ENCODE results near the gene CDH24. TPM values are rescaled to one million over a fixed set of nuclear protein-coding genes. Genes with fewer than 3 reads are reported as not detected.

Gene CDH24
- total and polyA plus RNA-seq, 2 of the 13 experiments (the other 11 are each of a cell fraction or from before 2014, with no cell fraction given): 0.69 to 0.99 TPM

DNA sequence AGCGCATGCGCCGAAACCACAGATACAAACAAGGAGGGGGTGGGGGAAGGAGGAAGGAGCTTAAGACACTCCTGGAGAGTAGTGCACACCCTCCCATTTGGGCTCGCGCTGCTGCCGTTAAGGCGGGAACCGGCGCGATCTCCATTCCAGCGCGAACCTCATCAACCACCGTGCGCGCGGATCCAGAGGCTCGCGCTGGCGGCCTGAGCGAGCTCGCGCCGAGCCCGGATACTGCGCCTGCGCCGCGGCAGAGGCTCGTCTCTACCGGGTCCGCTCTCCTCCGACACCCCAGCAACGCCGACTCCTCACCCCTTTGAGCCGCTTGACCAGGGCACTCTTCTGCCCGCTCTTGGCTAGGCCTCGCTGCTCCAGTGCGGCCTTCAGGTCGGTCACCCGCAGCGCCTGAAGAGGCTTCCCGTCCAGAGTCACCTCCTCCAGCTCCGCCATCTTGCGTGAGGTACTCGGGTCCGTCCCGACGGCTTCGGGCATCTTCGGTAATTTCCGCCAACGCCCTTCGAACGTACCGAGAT lies 37.4 kb upstream of the CDH24 start, which contains the start of gene ACIN1 (continued):
- TF ChIP-seq, protein P1, sequence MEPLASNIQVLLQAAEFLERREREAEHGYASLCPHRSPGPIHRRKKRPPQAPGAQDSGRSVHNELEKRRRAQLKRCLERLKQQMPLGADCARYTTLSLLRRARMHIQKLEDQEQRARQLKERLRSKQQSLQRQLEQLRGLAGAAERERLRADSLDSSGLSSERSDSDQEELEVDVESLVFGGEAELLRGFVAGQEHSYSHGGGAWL (CRISPR knock-in tag; IDR thresholded peaks at IDR 0.05): peak; percentile 97
- peak; percentile 47; the same call in 1 of the 2 replicates for TF ChIP-seq CHD2 (IDR thresholded peaks at IDR 0.05; ENCODE audit: low read depth, low read length)
- peak; percentile 98 for TF ChIP-seq ZNF253 (CRISPR knock-in tag; IDR thresholded peaks at IDR 0.05; ENCODE audit: borderline replicate concordance)
- TF ChIP-seq ZNF703 (CRISPR knock-in tag; IDR thresholded peaks at IDR 0.05; ENCODE audit: borderline replicate concordance): no peak; the same call in 1 of the 2 replicates
- peak; percentile 75; the same call in 1 of the 2 replicates for TF ChIP-seq CBX5 (CRISPR knock-in tag; IDR thresholded peaks at IDR 0.05; ENCODE audit: borderline replicate concordance)
- TF ChIP-seq KLF6 (CRISPR knock-in tag; IDR thresholded peaks at IDR 0.05): peak; percentile 75; the same call in 1 of the 2 replicates
- peak; percentile 100 for TF ChIP-seq ZNF230 (CRISPR knock-in tag; IDR thresholded peaks at IDR 0.05)
- TF ChIP-seq, protein P2, sequence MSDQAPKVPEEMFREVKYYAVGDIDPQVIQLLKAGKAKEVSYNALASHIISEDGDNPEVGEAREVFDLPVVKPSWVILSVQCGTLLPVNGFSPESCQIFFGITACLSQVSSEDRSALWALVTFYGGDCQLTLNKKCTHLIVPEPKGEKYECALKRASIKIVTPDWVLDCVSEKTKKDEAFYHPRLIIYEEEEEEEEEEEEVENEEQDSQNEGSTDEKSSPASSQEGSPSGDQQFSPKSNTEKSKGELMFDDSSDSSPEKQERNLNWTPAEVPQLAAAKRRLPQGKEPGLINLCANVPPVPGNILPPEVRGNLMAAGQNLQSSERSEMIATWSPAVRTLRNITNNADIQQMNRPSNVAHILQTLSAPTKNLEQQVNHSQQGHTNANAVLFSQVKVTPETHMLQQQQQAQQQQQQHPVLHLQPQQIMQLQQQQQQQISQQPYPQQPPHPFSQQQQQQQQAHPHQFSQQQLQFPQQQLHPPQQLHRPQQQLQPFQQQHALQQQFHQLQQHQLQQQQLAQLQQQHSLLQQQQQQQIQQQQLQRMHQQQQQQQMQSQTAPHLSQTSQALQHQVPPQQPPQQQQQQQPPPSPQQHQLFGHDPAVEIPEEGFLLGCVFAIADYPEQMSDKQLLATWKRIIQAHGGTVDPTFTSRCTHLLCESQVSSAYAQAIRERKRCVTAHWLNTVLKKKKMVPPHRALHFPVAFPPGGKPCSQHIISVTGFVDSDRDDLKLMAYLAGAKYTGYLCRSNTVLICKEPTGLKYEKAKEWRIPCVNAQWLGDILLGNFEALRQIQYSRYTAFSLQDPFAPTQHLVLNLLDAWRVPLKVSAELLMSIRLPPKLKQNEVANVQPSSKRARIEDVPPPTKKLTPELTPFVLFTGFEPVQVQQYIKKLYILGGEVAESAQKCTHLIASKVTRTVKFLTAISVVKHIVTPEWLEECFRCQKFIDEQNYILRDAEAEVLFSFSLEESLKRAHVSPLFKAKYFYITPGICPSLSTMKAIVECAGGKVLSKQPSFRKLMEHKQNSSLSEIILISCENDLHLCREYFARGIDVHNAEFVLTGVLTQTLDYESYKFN (CRISPR knock-in tag; conservative IDR thresholded peaks at IDR 0.05): peak; percentile 60
- TF ChIP-seq PHF20 (CRISPR knock-in tag; IDR thresholded peaks at IDR 0.05): no peak
- peak; percentile 99 for TF ChIP-seq MTA1 (CRISPR knock-in tag; IDR thresholded peaks at IDR 0.05; ENCODE audit: borderline replicate concordance)
- TF ChIP-seq KLF9 (CRISPR knock-in tag; IDR thresholded peaks at IDR 0.05; ENCODE audit: low read depth): no peak
- TF ChIP-seq KDM4B (CRISPR knock-in tag; IDR thresholded peaks at IDR 0.05): peak; percentile 89; the same call in 1 of the 2 replicates
- peak; percentile 97 for TF ChIP-seq HOXA3 (CRISPR knock-in tag; IDR thresholded peaks at IDR 0.05)
- peak; percentile 61 for TF ChIP-seq SRSF4 (IDR thresholded peaks at IDR 0.05; ENCODE audit: low read depth, low read length, poor library complexity, severe bottlenecking)
- TF ChIP-seq NFKBIZ (CRISPR knock-in tag; IDR thresholded peaks at IDR 0.05): peak; percentile 96
- TF ChIP-seq ZFP62 (CRISPR knock-in tag; IDR thresholded peaks at IDR 0.05): peak; percentile 96; the same call in 1 of the 2 replicates
- TF ChIP-seq ADNP (CRISPR knock-in tag; IDR thresholded peaks at IDR 0.05): no peak
- TF ChIP-seq PHB2 (IDR thresholded peaks at IDR 0.05; ENCODE audit: partially characterized antibody): no peak
- no peak for TF ChIP-seq CHD4 (IDR thresholded peaks at IDR 0.05; ENCODE audit: borderline replicate concordance, low read length)
- TF ChIP-seq ZFP36L1 (CRISPR knock-in tag; IDR thresholded peaks at IDR 0.05): peak; percentile 89; the same call in 1 of the 2 replicates
- TF ChIP-seq RFX5 (IDR thresholded peaks at IDR 0.05; ENCODE audit: low read depth, low read length): no peak; the same call in 1 of the 2 replicates
- TF ChIP-seq, protein P3, sequence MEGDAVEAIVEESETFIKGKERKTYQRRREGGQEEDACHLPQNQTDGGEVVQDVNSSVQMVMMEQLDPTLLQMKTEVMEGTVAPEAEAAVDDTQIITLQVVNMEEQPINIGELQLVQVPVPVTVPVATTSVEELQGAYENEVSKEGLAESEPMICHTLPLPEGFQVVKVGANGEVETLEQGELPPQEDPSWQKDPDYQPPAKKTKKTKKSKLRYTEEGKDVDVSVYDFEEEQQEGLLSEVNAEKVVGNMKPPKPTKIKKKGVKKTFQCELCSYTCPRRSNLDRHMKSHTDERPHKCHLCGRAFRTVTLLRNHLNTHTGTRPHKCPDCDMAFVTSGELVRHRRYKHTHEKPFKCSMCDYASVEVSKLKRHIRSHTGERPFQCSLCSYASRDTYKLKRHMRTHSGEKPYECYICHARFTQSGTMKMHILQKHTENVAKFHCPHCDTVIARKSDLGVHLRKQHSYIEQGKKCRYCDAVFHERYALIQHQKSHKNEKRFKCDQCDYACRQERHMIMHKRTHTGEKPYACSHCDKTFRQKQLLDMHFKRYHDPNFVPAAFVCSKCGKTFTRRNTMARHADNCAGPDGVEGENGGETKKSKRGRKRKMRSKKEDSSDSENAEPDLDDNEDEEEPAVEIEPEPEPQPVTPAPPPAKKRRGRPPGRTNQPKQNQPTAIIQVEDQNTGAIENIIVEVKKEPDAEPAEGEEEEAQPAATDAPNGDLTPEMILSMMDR (CRISPR knock-in tag; IDR thresholded peaks at IDR 0.05): no peak
- TF ChIP-seq IRX3 (CRISPR knock-in tag; IDR thresholded peaks at IDR 0.05; ENCODE audit: borderline replicate concordance, low read depth): peak; percentile 95; the same call in 1 of the 2 replicates
